ENCODE data around the gene ROGDI. TPM values are rescaled to one million over a fixed set of nuclear protein-coding genes. Genes with fewer than 3 reads are reported as not detected.

Gene ROGDI
- total and polyA plus RNA-seq, 9 of the 15 experiments (the other 6 are each of a cell fraction or from before 2014, with no cell fraction given) = 0.97 to 37.3 (median 16.5) TPM

- TF ChIP-seq, protein P1, sequence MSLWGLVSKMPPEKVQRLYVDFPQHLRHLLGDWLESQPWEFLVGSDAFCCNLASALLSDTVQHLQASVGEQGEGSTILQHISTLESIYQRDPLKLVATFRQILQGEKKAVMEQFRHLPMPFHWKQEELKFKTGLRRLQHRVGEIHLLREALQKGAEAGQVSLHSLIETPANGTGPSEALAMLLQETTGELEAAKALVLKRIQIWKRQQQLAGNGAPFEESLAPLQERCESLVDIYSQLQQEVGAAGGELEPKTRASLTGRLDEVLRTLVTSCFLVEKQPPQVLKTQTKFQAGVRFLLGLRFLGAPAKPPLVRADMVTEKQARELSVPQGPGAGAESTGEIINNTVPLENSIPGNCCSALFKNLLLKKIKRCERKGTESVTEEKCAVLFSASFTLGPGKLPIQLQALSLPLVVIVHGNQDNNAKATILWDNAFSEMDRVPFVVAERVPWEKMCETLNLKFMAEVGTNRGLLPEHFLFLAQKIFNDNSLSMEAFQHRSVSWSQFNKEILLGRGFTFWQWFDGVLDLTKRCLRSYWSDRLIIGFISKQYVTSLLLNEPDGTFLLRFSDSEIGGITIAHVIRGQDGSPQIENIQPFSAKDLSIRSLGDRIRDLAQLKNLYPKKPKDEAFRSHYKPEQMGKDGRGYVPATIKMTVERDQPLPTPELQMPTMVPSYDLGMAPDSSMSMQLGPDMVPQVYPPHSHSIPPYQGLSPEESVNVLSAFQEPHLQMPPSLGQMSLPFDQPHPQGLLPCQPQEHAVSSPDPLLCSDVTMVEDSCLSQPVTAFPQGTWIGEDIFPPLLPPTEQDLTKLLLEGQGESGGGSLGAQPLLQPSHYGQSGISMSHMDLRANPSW (CRISPR knock-in tag; IDR thresholded peaks at IDR 0.05) = no peak
- TF ChIP-seq TAL1 (IDR thresholded peaks at IDR 0.05) (no peak), JUN (IDR thresholded peaks at IDR 0.05; ENCODE audit: borderline replicate concordance, low read depth, low read length) (no peak), JUN (CRISPR knock-in tag; IDR thresholded peaks at IDR 0.05; ENCODE audit: borderline replicate concordance) (no peak), SNRNP70 (optimal IDR thresholded peaks at IDR 0.05; ENCODE audit: low read depth, low read length) (no peak), MEF2D (tag; conservative IDR thresholded peaks at IDR 0.05; ENCODE audit: low read depth) (no peak), SAFB2 (IDR thresholded peaks at IDR 0.05; ENCODE audit: borderline replicate concordance, low read depth, low read length, severe bottlenecking) (no peak), ZBED1 (IDR thresholded peaks at IDR 0.05) (no peak), CREB1 (IDR thresholded peaks at IDR 0.05) (no peak; the same call in 1 of the 2 replicates), CREB1 (CRISPR knock-in tag; IDR thresholded peaks at IDR 0.05) (no peak; the same call in 1 of the 2 replicates), CEBPG (CRISPR knock-in tag; IDR thresholded peaks at IDR 0.05) (no peak), CEBPG (tag; conservative IDR thresholded peaks at IDR 0.05 in 1 of 2, IDR thresholded peaks at IDR 0.05 in 1 of 2) (no peak), JUNB (CRISPR knock-in tag; conservative IDR thresholded peaks at IDR 0.05) (no peak), CBX3 (IDR thresholded peaks at IDR 0.05; ENCODE audit: borderline replicate concordance in 1 of 2, low read length in 2 of 2) (no peak), MXD1 (CRISPR knock-in tag; IDR thresholded peaks at IDR 0.05; ENCODE audit: borderline replicate concordance, poor library complexity, severe bottlenecking) (no peak), NFIC (IDR thresholded peaks at IDR 0.05) (no peak), BRD4 (IDR thresholded peaks at IDR 0.05) (no peak), RAD21 (CRISPR knock-in tag; conservative IDR thresholded peaks at IDR 0.05 in 1 of 2, IDR thresholded peaks at IDR 0.05 in 1 of 2) (no peak), COPS2 (conservative IDR thresholded peaks at IDR 0.05) (no peak)
- TF ChIP-seq, protein P2, sequence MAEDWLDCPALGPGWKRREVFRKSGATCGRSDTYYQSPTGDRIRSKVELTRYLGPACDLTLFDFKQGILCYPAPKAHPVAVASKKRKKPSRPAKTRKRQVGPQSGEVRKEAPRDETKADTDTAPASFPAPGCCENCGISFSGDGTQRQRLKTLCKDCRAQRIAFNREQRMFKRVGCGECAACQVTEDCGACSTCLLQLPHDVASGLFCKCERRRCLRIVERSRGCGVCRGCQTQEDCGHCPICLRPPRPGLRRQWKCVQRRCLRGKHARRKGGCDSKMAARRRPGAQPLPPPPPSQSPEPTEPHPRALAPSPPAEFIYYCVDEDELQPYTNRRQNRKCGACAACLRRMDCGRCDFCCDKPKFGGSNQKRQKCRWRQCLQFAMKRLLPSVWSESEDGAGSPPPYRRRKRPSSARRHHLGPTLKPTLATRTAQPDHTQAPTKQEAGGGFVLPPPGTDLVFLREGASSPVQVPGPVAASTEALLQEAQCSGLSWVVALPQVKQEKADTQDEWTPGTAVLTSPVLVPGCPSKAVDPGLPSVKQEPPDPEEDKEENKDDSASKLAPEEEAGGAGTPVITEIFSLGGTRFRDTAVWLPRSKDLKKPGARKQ (CRISPR knock-in tag; IDR thresholded peaks at IDR 0.05) = no peak
- TF ChIP-seq, protein P3, sequence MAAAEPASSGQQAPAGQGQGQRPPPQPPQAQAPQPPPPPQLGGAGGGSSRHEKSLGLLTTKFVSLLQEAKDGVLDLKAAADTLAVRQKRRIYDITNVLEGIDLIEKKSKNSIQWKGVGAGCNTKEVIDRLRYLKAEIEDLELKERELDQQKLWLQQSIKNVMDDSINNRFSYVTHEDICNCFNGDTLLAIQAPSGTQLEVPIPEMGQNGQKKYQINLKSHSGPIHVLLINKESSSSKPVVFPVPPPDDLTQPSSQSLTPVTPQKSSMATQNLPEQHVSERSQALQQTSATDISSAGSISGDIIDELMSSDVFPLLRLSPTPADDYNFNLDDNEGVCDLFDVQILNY (CRISPR knock-in tag; IDR thresholded peaks at IDR 0.05) = no peak
- TF ChIP-seq, protein P4, sequence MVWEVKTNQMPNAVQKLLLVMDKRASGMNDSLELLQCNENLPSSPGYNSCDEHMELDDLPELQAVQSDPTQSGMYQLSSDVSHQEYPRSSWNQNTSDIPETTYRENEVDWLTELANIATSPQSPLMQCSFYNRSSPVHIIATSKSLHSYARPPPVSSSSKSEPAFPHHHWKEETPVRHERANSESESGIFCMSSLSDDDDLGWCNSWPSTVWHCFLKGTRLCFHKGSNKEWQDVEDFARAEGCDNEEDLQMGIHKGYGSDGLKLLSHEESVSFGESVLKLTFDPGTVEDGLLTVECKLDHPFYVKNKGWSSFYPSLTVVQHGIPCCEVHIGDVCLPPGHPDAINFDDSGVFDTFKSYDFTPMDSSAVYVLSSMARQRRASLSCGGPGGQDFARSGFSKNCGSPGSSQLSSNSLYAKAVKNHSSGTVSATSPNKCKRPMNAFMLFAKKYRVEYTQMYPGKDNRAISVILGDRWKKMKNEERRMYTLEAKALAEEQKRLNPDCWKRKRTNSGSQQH (CRISPR knock-in tag; IDR thresholded peaks at IDR 0.05) = no peak
Measured at GRCh38 chr16:4768549-4769305, 33.7 kb downstream of the ROGDI start (continued).

Measured in K562 (cell line).